ENCODE data around the gene PPID. TPM values are rescaled to one million over a fixed set of nuclear protein-coding genes. Genes with fewer than 3 reads are reported as not detected.

The PPID gene
- total and polyA plus RNA-seq, 2 donors (not counting 3 experiments of a cell fraction or from before 2014, with no cell fraction given), result 11.5 to 25.7 TPM

- H3K27me3 ChIP-seq (ENCODE audit: control insufficient read depth in 2 of 2, insufficient read depth in 2 of 2, low read length in 2 of 2), result no peaks in the 10 kb centered on the region
- ChIA-PET CTCF (no interaction called here), POLR2A (no interaction called here)
- no TSS peak for BruUV-seq (replicated peaks)
- intact Hi-C loops (cut with micrococcal nuclease) (no loop called here), dilution Hi-C loops (cut with MboI; ENCODE audit: extremely low pct_ligation_motif_present, low sequenced_read_pairs) (no loop called here)
- H3K9me3 ChIP-seq (replicated peaks; ENCODE audit: control insufficient read depth, insufficient read depth, low read length), result no peaks in the 10 kb centered on the region
- H2AFZ ChIP-seq (ENCODE audit: low read depth, low read length), result no peak overlapping the region
- H4K20me1 ChIP-seq (replicated peaks; ENCODE audit: control insufficient read depth, extremely low read depth, insufficient read depth, low read length), result no peaks in the 10 kb centered on the region
- no peak overlapping the region for H3K27ac ChIP-seq (ENCODE audit: insufficient read depth, low read depth, low read length)
- no peaks in the 10 kb centered on the region for H3K9me1 ChIP-seq (replicated peaks; ENCODE audit: control insufficient read depth, extremely low read depth, insufficient read depth, low read length)
- H3K4me1 ChIP-seq (ENCODE audit: control insufficient read depth, extremely low read depth, insufficient read depth, low read length), result no peaks in the 10 kb centered on the region
- DNase-seq (ENCODE audit: low read depth, low spot score) (no peak), FAIRE-seq (no peak)
- TF ChIP-seq, protein P1, sequence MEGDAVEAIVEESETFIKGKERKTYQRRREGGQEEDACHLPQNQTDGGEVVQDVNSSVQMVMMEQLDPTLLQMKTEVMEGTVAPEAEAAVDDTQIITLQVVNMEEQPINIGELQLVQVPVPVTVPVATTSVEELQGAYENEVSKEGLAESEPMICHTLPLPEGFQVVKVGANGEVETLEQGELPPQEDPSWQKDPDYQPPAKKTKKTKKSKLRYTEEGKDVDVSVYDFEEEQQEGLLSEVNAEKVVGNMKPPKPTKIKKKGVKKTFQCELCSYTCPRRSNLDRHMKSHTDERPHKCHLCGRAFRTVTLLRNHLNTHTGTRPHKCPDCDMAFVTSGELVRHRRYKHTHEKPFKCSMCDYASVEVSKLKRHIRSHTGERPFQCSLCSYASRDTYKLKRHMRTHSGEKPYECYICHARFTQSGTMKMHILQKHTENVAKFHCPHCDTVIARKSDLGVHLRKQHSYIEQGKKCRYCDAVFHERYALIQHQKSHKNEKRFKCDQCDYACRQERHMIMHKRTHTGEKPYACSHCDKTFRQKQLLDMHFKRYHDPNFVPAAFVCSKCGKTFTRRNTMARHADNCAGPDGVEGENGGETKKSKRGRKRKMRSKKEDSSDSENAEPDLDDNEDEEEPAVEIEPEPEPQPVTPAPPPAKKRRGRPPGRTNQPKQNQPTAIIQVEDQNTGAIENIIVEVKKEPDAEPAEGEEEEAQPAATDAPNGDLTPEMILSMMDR (IDR thresholded peaks at IDR 0.05; ENCODE audit: extremely low read depth in 1 of 2, insufficient read depth in 1 of 2, low read depth in 1 of 2, low read length in 2 of 2), result no peak
- TF ChIP-seq FOS (IDR thresholded peaks at IDR 0.05; ENCODE audit: borderline replicate concordance, insufficient read depth, low read length) (no peak), POLR2AphosphoS5 (IDR thresholded peaks at IDR 0.05; ENCODE audit: insufficient read depth, low read depth, low read length) (no peak), GATA2 (IDR thresholded peaks at IDR 0.05; ENCODE audit: insufficient read depth, insufficient read length, low read depth, low read length) (no peak), MYC (IDR thresholded peaks at IDR 0.05; ENCODE audit: low read depth, low read length) (no peak), POLR2A (IDR thresholded peaks at IDR 0.05; ENCODE audit: low read depth, low read length) (no peak), JUN (IDR thresholded peaks at IDR 0.05; ENCODE audit: borderline replicate concordance, insufficient read depth, insufficient read length, low read depth) (no peak), EZH2 (IDR thresholded peaks at IDR 0.05; ENCODE audit: borderline replicate concordance, low read depth, low read length, severe bottlenecking) (no peak)
- TF ChIP-seq, protein P2, sequence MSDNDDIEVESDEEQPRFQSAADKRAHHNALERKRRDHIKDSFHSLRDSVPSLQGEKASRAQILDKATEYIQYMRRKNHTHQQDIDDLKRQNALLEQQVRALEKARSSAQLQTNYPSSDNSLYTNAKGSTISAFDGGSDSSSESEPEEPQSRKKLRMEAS (IDR thresholded peaks at IDR 0.05; ENCODE audit: insufficient read depth, insufficient read length), result no peak
- H3K9ac ChIP-seq (replicated peaks; ENCODE audit: extremely low read depth, insufficient read depth, low read length), result no peak overlapping the region
- H3K79me2 ChIP-seq (ENCODE audit: control insufficient read depth, insufficient read depth, low read length), result no peaks in the 10 kb centered on the region
- no peaks in the 10 kb centered on the region for H3K36me3 ChIP-seq (ENCODE audit: control insufficient read depth in 2 of 2, extremely low read depth in 1 of 2, insufficient read depth in 2 of 2, low read length in 2 of 2)
- H3K4me2 ChIP-seq (ENCODE audit: insufficient read depth, low read length), result no peak overlapping the region
- no peak overlapping the region for H3K4me3 ChIP-seq (replicated peaks in 1 of 3; ENCODE audit: insufficient read depth in 1 of 3, low read depth in 1 of 3, low read length in 3 of 3)
These were observed 35.5 kb upstream of the PPID start for GRCh38 chr4:158758703-158759102.

All from endothelial cell of umbilical vein (primary cell).